Thyroid gland (tissue), 4 donors: Measurements from ENCODE around the gene SRRM2. TPM values are rescaled to one million over a fixed set of nuclear protein-coding genes. Genes with fewer than 3 reads are reported as not detected.

Experiments used
- DNase-seq, 2 donors: peaks; one replicate each; pipeline ENCODE4 v3.0.0-alpha.2; 2019
- H3K27ac ChIP-seq, 3 donors: fragments of 200-600 bp; sonication (generic); 1 replicate in 2 of 3; 2 replicates in 1 of 3; pipeline ENCODE4 v1.5.1; 2016 to 2019; ENCODE audit warnings: mild to moderate bottlenecking in 1 of 3, moderate library complexity in 1 of 3
- H3K27me3 ChIP-seq: fragments of 200-600 bp; sonication (generic); one replicate; pipeline ENCODE4 v1.5.1; 2019
- H3K36me3 ChIP-seq, 2 donors: fragments of 200-600 bp; sonication (generic); one replicate each; pipeline ENCODE4 v1.5.1; 2016 to 2019
- H3K4me1 ChIP-seq, 2 donors: fragments of 200-600 bp; sonication (generic); one replicate each; pipeline ENCODE4 v1.5.1; 2017 to 2019
- H3K4me3 ChIP-seq, 3 donors: fragments of 200-600 bp; sonication (generic); replicated peaks in 1 of 3; 1 replicate in 2 of 3; 2 replicates in 1 of 3; pipeline ENCODE4 v1.5.1; 2016; ENCODE audit warnings: mild to moderate bottlenecking in 1 of 3
- H3K9me3 ChIP-seq: fragments of 200-600 bp; sonication (generic); one replicate; pipeline ENCODE4 v1.5.1; 2017
- CTCF ChIP-seq, 6 experiments: fragments of 200-600 bp in 3 of 6; fragments of 450-650 bp in 3 of 6; sonication (generic) in 3 of 6; IDR thresholded peaks; one replicate each; pipeline ENCODE4 v1.5.1; 2016 to 2019; ENCODE audit warnings: antibody characterized with exemption in 6 of 6, mild to moderate bottlenecking in 2 of 6, inconsistent platforms in 1 of 6, moderate library complexity in 1 of 6
- POLR2A ChIP-seq, 2 donors: fragments of 450-650 bp; IDR thresholded peaks; one replicate each; pipeline ENCODE4 v1.6.1; 2017; ENCODE audit warnings: antibody characterized with exemption in 2 of 2, mild to moderate bottlenecking in 2 of 2, moderate library complexity in 1 of 2
- WGBS, 2 donors: methylation state at CpG; one replicate each; pipeline ENCODE4 v1.1.5; 2017; 5-methylcytosine and 5-hydroxymethylcytosine counted together
- intact Hi-C: fragments of 100-400 bp; cut with DNase I; formaldehyde crosslinking; loops from one replicate; pipeline ENCODE4 v1.15.1; 2023
- total RNA-seq, 4 donors: library from RNA; depleted of rRNA; stranded (reverse); fragments of >200 nt; gene quantifications; one replicate each; pipeline ENCODE4 v1.2.3, GENCODE V29; 2016

The SRRM2 gene
- total RNA-seq, 4 donors from 2014 or later, result 262 to 378 (median 312) TPM

- no peak overlapping the region for H3K4me3 ChIP-seq
- H3K27ac ChIP-seq, result no peak overlapping the region
- intact Hi-C loops, result no loop called here
- H3K4me1 ChIP-seq, result no peaks in the 10 kb centered on the region
- DNase-seq, result no peak
- H3K9me3 ChIP-seq, result no peaks in the 10 kb centered on the region
- H3K27me3 ChIP-seq, result no peaks in the 10 kb centered on the region
- no peaks in the 10 kb centered on the region for H3K36me3 ChIP-seq
- TF ChIP-seq POLR2A (IDR thresholded peaks at IDR 0.05), result no peak
- no peak for TF ChIP-seq CTCF (IDR thresholded peaks at IDR 0.05)
- WGBS, 2 donors, result 56 to 64% methylated on average over 13 of the region's 15 CpGs
These were observed 7.1 kb upstream of the SRRM2 start for GRCh38 chr16:2745116-2745890.

DNA sequence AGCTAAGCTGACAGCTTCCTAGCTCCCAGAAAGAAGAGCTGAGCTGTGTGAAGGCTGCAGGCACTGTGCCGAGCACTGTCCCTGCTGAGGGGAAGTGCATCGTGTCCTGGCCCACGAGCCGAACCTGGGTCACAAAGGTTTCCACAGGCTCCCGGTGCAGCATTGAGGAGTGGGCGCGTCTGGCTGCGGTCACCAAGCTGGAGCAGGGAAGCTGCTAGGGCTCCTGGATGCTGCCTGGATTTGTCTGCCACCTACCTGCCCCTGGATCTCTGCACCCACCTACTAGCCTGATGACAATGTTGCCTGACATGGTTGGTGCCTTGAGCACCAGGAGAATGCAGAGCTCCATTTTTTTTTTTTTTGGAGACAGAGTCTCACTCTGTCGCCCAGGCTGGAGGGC lies 6.5 kb upstream of the SRRM2 start:
- 85 to 87% methylated on average over 9 of the region's 9 CpGs for WGBS, 2 donors
- Histone ChIP-seq H3K27me3 (no peaks in the 10 kb centered on the region), H3K9me3 (no peaks in the 10 kb centered on the region), H3K27ac (no peak overlapping the region), H3K4me3 (no peak overlapping the region), H3K4me1 (no peaks in the 10 kb centered on the region), H3K36me3 (no peaks in the 10 kb centered on the region)
- intact Hi-C loops, result no loop called here
- TF ChIP-seq POLR2A (IDR thresholded peaks at IDR 0.05) (no peak), CTCF (IDR thresholded peaks at IDR 0.05) (no peak)
- DNase-seq, result no peak

GRCh38 chr16:2748757-2749455 lies 3.5 kb upstream of the SRRM2 start:
- no peak overlapping the region for H3K27ac ChIP-seq
- intact Hi-C loops, result no loop called here
- peaks cover 9 to 13% of the 10 kb centered on the region in 2 donors for H3K4me1 ChIP-seq
- no peaks in the 10 kb centered on the region for H3K9me3 ChIP-seq
- H3K4me3 ChIP-seq, result no peak overlapping the region
- WGBS, 2 donors, result 81 to 90% methylated on average over 5 of the region's 7 CpGs
- H3K36me3 ChIP-seq, result no peaks in the 10 kb centered on the region
- TF ChIP-seq CTCF (IDR thresholded peaks at IDR 0.05), result no peak
- no peak for TF ChIP-seq POLR2A (IDR thresholded peaks at IDR 0.05)
- H3K27me3 ChIP-seq, result no peaks in the 10 kb centered on the region
- DNase-seq, result no peak

DNA sequence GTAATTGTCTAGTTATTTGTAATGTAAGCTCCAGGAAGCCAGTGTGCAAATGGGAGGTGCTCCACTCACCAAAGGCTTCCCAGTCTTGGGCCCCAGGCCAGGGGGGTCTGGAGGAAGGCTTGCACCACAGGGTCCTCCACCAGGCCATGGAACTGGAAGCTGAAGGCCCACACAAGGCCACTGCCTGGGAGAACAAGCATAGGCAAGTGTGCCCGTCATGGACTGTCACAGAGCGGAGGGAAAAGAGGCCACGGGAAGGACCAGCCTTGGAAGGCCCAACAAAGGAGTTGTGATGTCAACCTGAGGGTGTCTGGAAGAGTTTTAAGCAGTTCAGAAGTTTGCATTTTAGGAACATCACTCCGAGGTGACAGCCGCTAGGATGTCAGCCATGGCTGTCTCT lies 3.0 kb upstream of the SRRM2 start:
- no peak overlapping the region for H3K4me3 ChIP-seq
- no peaks in the 10 kb centered on the region for H3K9me3 ChIP-seq
- TF ChIP-seq POLR2A (IDR thresholded peaks at IDR 0.05) (no peak), CTCF (IDR thresholded peaks at IDR 0.05) (no peak)
- intact Hi-C loops, result no loop called here
- 98 to 99% methylated on average over 5 of the region's 5 CpGs for WGBS, 2 donors
- no peaks in the 10 kb centered on the region for H3K27me3 ChIP-seq
- H3K27ac ChIP-seq, result no peak overlapping the region
- no peak for DNase-seq
- no peaks in the 10 kb centered on the region for H3K36me3 ChIP-seq
- H3K4me1 ChIP-seq, result peaks cover 15 to 19% of the 10 kb centered on the region in 2 donors

- H3K27me3 ChIP-seq, result no peaks in the 10 kb centered on the region
- no peak overlapping the region for H3K4me3 ChIP-seq
- peaks cover 20 to 24% of the 10 kb centered on the region in 2 donors for H3K4me1 ChIP-seq
- 94 to 97% methylated on average over 5 to 6 of the region's 6 CpGs for WGBS, 2 donors
- TF ChIP-seq CTCF (IDR thresholded peaks at IDR 0.05) (no peak), POLR2A (IDR thresholded peaks at IDR 0.05) (no peak)
- no peak for DNase-seq
- no peaks in the 10 kb centered on the region for H3K36me3 ChIP-seq
- H3K27ac ChIP-seq, result no peak overlapping the region
- intact Hi-C loops, result no loop called here
- no peaks in the 10 kb centered on the region for H3K9me3 ChIP-seq
These were observed 2.5 kb upstream of the SRRM2 start for GRCh38 chr16:2749936-2750335.
